ENCODE results near the gene TMEM259.

The TMEM259 gene

GRCh38 chr19:1015061-1015781, 5.7 kb downstream of the TMEM259 start:
- DNase-seq = no peak

- DNase-seq = no peak
Observed at GRCh38 chr19:1014161-1015060, 6.5 kb downstream of the TMEM259 start.

- DNase-seq = no peak
Observed at GRCh38 chr19:1013218-1013617, 7.7 kb downstream of the TMEM259 start.

GRCh38 chr19:1012334-1012733, 8.6 kb downstream of the TMEM259 start:
- DNase-seq = no peak

GRCh38 chr19:1011831-1012333, 9.0 kb downstream of the TMEM259 start:
- no peak for DNase-seq

- no peak for DNase-seq
Observed at GRCh38 chr19:1010586-1011510, 10.1 kb downstream of the TMEM259 start.

GRCh38 chr19:1009981-1010538, 10.9 kb downstream of the TMEM259 start:
- DNase-seq = no peak

- DNase-seq = no peak
Observed at GRCh38 chr19:1009041-1009980, 11.6 kb downstream of the TMEM259 start.

- DNase-seq = no peak
Observed at GRCh38 chr19:1008268-1009040, 12.5 kb downstream of the TMEM259 start.

- DNase-seq = no peak
Observed at GRCh38 chr19:1007399-1008251, 13.3 kb downstream of the TMEM259 start.

GRCh38 chr19:1006711-1007398, 14.1 kb downstream of the TMEM259 start:
- DNase-seq = no peak

GRCh38 chr19:1004803-1005664, 15.9 kb downstream of the TMEM259 start:
- no peak for DNase-seq

GRCh38 chr19:1004204-1004802, 16.6 kb downstream of the TMEM259 start:
- DNase-seq = no peak

- DNase-seq = no peak
Observed at GRCh38 chr19:1003283-1003682, 17.6 kb downstream of the TMEM259 start.

GRCh38 chr19:1002600-1002999, 18.3 kb downstream of the TMEM259 start:
- DNase-seq = no peak

GRCh38 chr19:1001538-1002166, 19.3 kb downstream of the TMEM259 start:
- DNase-seq = peak; percentile 22 to 74

All from inflammatory macrophage treated with lipopolysaccharide for 1 hour (primary cell).